Measurements from ENCODE around the gene CHCHD1.
"Not testable (repeated sequence)": the region's sequence is repeated elsewhere in the genome, so short reads cannot be mapped to it uniquely, and the experiment has no call there.

CHCHD1 gene

DNA sequence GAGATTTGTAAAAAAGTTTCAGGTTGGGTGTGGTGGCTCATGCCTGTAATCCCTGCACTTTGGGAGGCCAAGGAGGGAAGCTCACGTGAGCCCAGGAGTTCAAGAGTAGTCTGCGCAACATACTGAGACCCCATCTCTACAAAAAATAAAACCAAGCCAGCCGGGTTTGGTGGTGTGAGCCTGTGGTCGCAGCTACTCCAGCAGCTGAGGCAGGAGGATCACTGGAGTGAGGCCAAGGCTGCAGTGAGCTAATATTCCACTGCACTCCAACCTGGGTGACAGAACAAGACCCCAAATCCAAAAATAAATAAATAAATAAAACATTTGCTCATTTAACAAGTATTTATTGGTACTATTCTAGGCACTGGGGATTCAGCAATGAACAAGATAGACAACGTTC lies 1.5 kb upstream of the CHCHD1 start:
- Mint-ChIP-seq H3K9me3 (ENCODE audit: low read depth) (no peaks in the 10 kb centered on the region), H3K27ac (peak overlapping the region; percentile 99), H3K4me3 (peak overlapping the region; percentile 100), H3K36me3 (peaks cover 5% of the 10 kb centered on the region), H3K27me3 (no peaks in the 10 kb centered on the region), H3K4me1 (ENCODE audit: low read depth) (peaks cover 50% of the 10 kb centered on the region)

- H3K27ac Mint-ChIP-seq = peak overlapping the region; percentile 99
- peaks cover 46% of the 10 kb centered on the region for H3K4me1 Mint-ChIP-seq (ENCODE audit: low read depth)
- H3K27me3 Mint-ChIP-seq = no peaks in the 10 kb centered on the region
- no peaks in the 10 kb centered on the region for H3K9me3 Mint-ChIP-seq (ENCODE audit: low read depth)
- peaks cover 5% of the 10 kb centered on the region for H3K36me3 Mint-ChIP-seq
- peak overlapping the region; percentile 100 for H3K4me3 Mint-ChIP-seq
Observed at GRCh38 chr10:73780966-73781365, 882 bp upstream of the CHCHD1 start.

- Mint-ChIP-seq H3K9me3 (ENCODE audit: low read depth) (no peaks in the 10 kb centered on the region), H3K4me3 (peak overlapping the region; percentile 100), H3K4me1 (ENCODE audit: low read depth) (peaks cover 51% of the 10 kb centered on the region), H3K27me3 (no peaks in the 10 kb centered on the region), H3K36me3 (peaks cover 5% of the 10 kb centered on the region), H3K27ac (peak overlapping the region; percentile 99)
Observed at GRCh38 chr10:73781548-73781878, 335 bp upstream of the CHCHD1 start.

GRCh38 chr10:73782749-73783085 lies 869 bp downstream of the CHCHD1 start:
- Mint-ChIP-seq H3K4me3 (peak overlapping the region; percentile 100), H3K36me3 (peaks cover 5% of the 10 kb centered on the region), H3K4me1 (ENCODE audit: low read depth) (peaks cover 55% of the 10 kb centered on the region), H3K9me3 (ENCODE audit: low read depth) (no peaks in the 10 kb centered on the region), H3K27ac (peak overlapping the region; percentile 99), H3K27me3 (no peaks in the 10 kb centered on the region)

GRCh38 chr10:73785211-73785720 lies 3.4 kb downstream of the CHCHD1 start, which contains the start of gene ZSWIM8:
Gene ZSWIM8, plus strand, starts transcription at chr10:73785606. Its CDS starts 273 bp downstream, at chr10:73785879.
- Mint-ChIP-seq H3K36me3 (peaks cover 2% of the 10 kb centered on the region), H3K9me3 (ENCODE audit: low read depth) (no peaks in the 10 kb centered on the region), H3K27me3 (no peaks in the 10 kb centered on the region), H3K4me1 (ENCODE audit: low read depth) (peaks cover 51% of the 10 kb centered on the region), H3K27ac (peak within 1 kb of the TSS; percentile 95), H3K4me3 (peak within 1 kb of the TSS; percentile 93)

DNA sequence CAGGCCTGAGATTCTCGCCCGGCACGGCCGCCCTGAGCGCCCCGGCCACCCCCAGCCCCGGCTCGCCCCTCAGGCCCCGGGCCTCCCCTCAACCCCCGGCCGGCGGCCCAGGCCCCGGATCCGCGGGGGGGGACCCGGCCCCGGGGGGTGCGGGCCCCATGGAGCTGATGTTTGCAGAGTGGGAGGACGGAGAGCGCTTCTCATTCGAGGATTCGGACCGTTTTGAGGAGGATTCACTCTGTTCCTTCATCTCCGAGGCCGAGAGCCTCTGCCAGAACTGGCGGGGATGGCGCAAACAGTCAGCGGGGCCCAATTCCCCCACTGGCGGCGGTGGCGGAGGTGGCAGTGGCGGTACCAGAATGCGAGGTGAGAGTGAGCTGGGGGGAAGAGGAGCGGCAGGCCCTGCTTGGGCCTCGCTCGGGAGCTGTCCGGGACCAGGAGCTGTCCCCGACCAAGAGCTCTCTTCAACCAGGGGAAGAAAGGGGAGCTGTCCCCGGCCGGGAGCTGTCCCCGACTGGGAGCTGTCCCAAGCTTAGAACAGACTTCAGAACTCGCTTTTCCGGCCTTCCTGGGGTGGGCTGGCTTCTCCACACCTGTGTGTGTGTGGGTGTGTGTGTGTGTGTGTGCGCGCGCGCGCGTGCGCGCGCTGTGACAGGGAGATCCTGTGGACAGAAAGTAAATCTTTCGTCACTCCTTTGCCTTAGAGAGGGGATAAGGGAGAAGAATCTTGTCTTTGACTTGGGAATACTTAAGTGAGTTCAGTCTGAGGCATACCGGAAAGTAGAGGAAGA lies 4.1 kb downstream of the CHCHD1 start:
- H3K9me3 Mint-ChIP-seq (ENCODE audit: low read depth) = no peaks in the 10 kb centered on the region
- H3K27me3 Mint-ChIP-seq = no peaks in the 10 kb centered on the region
- H3K36me3 Mint-ChIP-seq = peaks cover 2% of the 10 kb centered on the region
- H3K4me1 Mint-ChIP-seq (ENCODE audit: low read depth) = peaks cover 46% of the 10 kb centered on the region
- H3K27ac Mint-ChIP-seq = peak overlapping the region; percentile 95
- peak overlapping the region; percentile 93 for H3K4me3 Mint-ChIP-seq

DNA sequence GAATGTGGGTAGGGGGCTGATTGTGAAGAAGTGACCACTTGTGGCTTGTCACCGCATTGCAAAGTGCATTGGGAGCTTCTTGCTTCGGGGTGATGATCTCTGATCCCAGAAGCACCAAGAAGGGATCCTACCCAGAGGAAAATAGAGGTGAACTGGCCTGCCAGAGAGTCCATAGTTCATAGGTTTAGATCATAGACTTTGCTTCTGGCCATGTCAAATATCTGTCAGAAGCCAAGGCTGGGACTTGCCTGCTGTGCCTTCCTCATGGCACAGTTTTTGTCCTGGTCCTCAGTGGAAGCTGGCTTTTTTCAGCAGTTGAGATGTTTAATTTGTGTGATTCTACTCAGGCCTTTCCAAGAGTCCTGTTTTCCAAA lies 4.7 kb downstream of the CHCHD1 start:
- Mint-ChIP-seq H3K4me1 (ENCODE audit: low read depth) (peaks cover 43% of the 10 kb centered on the region), H3K27ac (peak overlapping the region; percentile 95), H3K4me3 (peak overlapping the region; percentile 93), H3K27me3 (no peaks in the 10 kb centered on the region), H3K9me3 (ENCODE audit: low read depth) (no peaks in the 10 kb centered on the region), H3K36me3 (peaks cover 2% of the 10 kb centered on the region)

DNA sequence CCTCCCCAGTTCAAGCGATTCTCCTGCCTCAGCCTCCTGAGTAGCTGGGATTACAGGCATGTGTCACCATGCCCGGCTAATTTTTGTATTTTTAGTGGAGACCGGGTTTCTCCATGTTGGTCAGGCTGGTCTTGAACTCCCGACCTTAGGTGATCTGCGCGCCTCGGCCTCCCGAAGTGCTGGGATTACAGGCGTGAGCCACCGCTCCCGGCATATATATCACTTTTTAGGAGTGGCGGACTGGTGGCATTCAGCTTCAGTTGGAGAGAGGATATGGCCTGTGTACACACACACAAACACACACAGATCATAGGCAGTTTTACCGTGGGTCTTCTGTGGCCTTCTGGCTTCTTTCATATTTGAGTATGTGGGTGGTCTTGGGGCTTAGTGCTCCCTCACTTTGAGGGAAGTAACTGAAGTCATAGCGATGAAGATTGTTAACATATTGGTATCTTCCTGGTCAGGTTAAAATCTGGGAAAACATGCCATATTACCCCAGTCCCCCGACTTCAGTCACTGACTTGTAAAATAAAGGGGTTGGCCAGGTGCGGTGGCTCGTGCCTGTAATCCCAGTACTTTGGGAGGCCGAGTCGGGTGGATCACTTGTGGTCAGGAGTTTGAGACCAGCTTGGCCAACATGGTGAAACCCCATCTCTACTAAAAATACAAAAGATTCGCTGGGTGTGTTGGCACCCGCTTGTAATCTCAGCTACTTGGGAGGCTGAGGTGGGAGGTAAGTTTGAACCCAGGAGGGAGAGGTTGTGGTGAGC lies 5.4 kb downstream of the CHCHD1 start:
- H3K4me1 Mint-ChIP-seq (ENCODE audit: low read depth) = peaks cover 39% of the 10 kb centered on the region
- H3K4me3 Mint-ChIP-seq = peak overlapping the region; percentile 61
- H3K27me3 Mint-ChIP-seq; H3K36me3 Mint-ChIP-seq; H3K9me3 Mint-ChIP-seq (ENCODE audit: low read depth): not testable (repeated sequence)
- H3K27ac Mint-ChIP-seq = peak overlapping the region; percentile 47

DNA sequence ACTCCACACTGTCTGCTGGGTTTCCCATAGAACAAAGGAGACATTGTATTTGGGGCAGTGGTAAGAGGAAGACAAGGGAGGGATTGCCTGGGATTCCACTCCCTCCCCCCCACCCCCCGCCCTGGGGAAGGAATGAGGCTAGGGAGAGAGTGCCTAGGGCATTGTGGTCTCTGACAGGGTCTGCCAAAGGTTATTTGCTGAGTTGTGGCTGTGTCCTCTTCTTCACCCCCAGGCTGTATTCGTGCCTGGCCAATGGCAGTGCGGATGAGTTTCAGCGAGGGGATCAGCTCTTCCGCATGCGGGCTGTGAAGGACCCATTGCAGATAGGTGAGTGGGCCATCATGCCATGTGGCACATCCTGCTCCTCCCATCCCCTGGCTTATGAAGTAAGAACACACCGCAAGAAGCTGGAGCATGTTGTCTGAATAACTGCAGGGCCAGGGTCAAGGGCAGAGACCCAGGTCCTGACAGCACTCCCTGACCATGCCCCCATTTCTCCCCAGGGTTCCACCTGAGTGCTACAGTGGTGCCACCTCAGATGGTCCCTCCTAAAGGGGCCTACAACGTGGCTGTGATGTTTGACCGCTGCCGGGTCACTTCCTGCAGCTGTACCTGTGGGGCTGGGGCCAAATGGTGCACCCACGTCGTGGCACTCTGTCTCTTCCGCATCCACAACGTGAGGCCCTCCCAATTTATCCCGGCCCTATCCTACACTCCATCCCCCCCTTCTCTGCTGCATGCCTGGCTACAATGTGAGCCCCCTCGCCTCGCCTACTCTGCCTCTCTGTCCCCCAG lies 7.2 kb downstream of the CHCHD1 start:
- H3K4me1 Mint-ChIP-seq (ENCODE audit: low read depth) = peaks cover 26% of the 10 kb centered on the region
- no peak overlapping the region for H3K4me3 Mint-ChIP-seq
- H3K27ac Mint-ChIP-seq = no peak overlapping the region
- H3K9me3 Mint-ChIP-seq (ENCODE audit: low read depth) = no peaks in the 10 kb centered on the region
- H3K27me3 Mint-ChIP-seq = no peaks in the 10 kb centered on the region
- H3K36me3 Mint-ChIP-seq = peaks cover 4% of the 10 kb centered on the region

GRCh38 chr10:73789659-73790055 lies 7.8 kb downstream of the CHCHD1 start:
- Mint-ChIP-seq H3K9me3 (ENCODE audit: low read depth) (no peaks in the 10 kb centered on the region), H3K27me3 (no peaks in the 10 kb centered on the region), H3K4me1 (ENCODE audit: low read depth) (peaks cover 24% of the 10 kb centered on the region), H3K27ac (no peak overlapping the region), H3K36me3 (peaks cover 4% of the 10 kb centered on the region), H3K4me3 (no peak overlapping the region)

DNA sequence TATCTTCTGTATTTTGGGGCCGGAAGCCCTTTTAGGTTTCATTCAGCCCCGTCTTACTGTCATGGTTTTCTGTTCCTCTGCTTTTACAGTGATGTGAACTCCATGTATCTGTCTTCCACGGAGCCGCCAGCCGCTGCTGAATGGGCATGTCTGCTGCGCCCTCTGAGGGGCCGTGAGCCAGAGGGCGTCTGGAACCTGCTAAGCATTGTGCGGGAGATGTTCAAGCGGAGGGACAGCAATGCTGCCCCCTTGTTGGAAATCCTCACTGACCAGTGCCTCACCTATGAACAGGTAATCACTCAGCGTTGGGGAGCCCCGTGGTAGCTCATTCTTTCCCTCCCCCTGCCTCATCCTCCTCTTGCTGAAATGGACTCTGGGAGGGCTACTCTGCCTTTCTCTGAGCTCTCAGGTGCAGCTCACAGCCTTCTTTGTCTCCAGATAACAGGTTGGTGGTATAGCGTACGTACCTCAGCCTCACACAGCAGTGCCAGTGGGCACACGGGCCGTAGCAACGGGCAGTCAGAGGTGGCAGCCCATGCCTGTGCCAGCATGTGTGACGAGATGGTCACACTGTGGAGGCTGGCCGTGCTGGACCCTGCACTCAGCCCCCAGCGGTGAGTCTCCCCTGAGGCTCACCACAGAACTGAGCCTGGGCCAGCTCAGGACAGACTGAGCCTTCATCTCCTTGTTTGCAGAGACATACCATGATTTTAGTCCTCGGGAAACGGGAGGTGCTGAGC lies 9.2 kb downstream of the CHCHD1 start:
- no peak overlapping the region for H3K4me3 Mint-ChIP-seq
- H3K9me3 Mint-ChIP-seq (ENCODE audit: low read depth) = no peaks in the 10 kb centered on the region
- no peak overlapping the region for H3K27ac Mint-ChIP-seq
- peaks cover 4% of the 10 kb centered on the region for H3K36me3 Mint-ChIP-seq
- peaks cover 17% of the 10 kb centered on the region for H3K4me1 Mint-ChIP-seq (ENCODE audit: low read depth)
- no peaks in the 10 kb centered on the region for H3K27me3 Mint-ChIP-seq

DNA sequence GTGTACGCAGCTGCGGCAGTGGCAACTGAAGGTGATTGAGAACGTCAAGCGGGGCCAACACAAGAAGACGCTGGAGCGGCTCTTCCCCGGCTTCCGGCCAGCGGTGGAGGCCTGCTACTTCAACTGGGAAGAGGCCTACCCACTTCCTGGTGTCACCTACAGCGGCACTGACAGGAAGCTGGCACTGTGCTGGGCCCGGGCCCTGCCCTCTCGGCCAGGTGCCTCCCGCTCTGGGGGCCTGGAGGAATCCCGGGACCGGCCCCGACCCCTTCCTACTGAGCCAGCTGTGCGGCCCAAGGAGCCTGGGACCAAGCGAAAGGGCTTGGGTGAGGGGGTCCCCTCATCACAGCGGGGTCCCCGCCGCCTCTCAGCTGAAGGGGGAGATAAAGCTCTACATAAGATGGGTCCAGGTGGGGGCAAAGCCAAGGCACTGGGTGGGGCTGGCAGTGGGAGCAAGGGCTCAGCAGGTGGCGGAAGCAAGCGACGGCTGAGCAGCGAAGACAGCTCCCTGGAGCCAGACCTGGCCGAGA lies 10.1 kb downstream of the CHCHD1 start:
- H3K9me3 Mint-ChIP-seq (ENCODE audit: low read depth) = no peaks in the 10 kb centered on the region

DNA sequence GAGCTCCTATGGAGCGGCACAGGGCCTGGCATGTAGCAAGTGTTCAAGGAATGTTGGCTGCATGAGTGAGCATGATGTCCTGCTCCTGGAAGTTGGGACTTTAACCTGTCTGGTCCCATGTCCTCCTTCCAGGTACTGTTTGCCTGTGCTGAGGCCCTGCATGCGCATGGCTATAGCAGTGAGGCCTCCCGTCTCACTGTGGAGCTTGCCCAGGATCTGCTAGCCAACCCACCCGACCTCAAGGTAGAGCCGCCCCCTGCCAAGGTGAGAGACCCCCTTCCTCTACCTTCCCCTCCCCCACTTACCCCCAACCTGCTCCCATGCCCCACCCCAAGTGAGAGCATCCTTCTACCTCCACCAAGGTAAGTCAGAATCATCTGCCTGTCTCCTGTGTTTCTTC lies 11.6 kb downstream of the CHCHD1 start:
- Mint-ChIP-seq H3K9me3 (ENCODE audit: low read depth) (no peaks in the 10 kb centered on the region), H3K27ac (peak overlapping the region; percentile 50), H3K27me3 (no peaks in the 10 kb centered on the region), H3K36me3 (peaks cover 4% of the 10 kb centered on the region), H3K4me3 (no peak overlapping the region), H3K4me1 (ENCODE audit: low read depth) (peaks cover 3% of the 10 kb centered on the region)

More for the DNA sequence above, 10.1 kb downstream of the CHCHD1 start:
- no peak overlapping the region for H3K27ac Mint-ChIP-seq
- H3K4me3 Mint-ChIP-seq = no peak overlapping the region
- peaks cover 4% of the 10 kb centered on the region for H3K36me3 Mint-ChIP-seq
- peaks cover 10% of the 10 kb centered on the region for H3K4me1 Mint-ChIP-seq (ENCODE audit: low read depth)
- no peaks in the 10 kb centered on the region for H3K27me3 Mint-ChIP-seq

DNA sequence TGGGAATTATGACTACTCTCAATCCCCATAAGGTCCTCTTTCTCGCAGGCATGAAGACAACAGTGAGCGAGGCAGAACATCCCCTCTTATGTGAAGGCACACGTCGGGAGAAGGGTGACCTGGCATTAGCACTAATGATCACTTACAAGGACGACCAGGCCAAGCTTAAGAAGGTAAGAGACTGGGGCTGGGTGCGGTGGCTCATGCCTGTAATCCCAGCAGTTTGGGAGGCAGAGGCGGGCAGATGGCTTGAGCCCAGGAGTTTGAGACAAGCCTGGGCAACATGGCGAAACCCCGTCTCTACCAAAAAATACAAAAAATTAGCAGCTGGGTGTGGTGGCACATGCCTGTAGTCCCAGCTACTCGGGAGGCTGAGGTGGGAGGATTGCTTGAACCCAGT lies 13.6 kb downstream of the CHCHD1 start:
- H3K36me3 Mint-ChIP-seq; H3K4me1 Mint-ChIP-seq (ENCODE audit: low read depth); H3K9me3 Mint-ChIP-seq (ENCODE audit: low read depth); H3K4me3 Mint-ChIP-seq; H3K27me3 Mint-ChIP-seq; H3K27ac Mint-ChIP-seq: not testable (repeated sequence)
